HG03095 (cell line): ENCODE results near the gene MRPL39.
A peak's percentile ranks its signal among the peaks of the same experiment; 100 is the strongest.
"Not testable (repeated sequence)": the region's sequence is repeated elsewhere in the genome, so short reads cannot be mapped to it uniquely, and the experiment has no call there.

Experiments used
- ATAC-seq: cut with Tn5 transposase; IDR thresholded peaks from one replicate; pipeline ENCODE4 v1.9.1; 2021; ENCODE audit warnings: moderate library complexity; ENCODE audit not compliant: unreplicated experiment

The MRPL39 gene

DNA sequence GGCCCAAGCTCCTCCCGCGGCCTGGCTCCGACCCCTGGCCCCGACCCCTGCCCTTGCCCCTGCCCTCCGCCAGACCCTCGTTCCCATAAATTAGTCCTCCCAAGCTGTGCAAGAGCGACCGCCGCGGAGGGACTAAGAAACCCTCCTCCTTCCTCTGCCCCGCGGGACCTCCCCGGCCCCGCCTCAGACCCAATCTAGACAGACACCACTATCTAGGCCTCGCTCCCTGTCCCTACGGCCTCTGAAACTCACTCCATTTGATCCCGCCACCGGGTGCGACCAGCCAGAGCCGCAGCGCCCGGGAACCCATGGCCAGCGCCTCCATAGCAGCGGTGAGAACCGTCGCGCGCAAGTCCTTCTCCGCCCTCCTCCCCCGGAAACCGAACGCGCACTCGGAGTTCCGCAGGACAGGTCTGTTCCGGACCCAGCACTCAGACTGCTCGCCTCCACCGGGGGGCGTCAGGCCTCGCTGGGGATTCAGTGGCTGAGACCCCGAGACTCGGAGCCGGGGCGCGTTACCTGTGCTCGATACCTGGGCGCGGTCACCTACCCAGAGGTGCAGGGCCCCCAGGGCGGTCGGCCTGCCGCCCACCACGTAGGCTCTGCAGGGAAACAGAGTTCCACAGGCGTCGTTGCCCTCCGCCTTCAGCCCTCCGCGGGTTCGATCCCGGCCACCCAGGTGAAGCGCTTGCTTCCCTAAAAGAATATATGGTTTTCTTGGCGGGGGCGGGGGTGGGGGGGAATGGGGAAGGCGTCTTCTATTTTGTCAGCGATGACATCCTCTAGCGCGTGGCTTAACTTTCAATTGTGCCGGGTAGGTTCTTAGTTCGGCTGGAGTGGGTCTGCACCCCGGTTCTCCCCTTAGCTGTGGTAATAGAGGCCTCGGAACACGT lies at the start of gene MRPL39:
Gene MRPL39, minus strand, starts transcription at position 331 of the 893 bp plus-strand sequence. Its CDS starts 6 bp downstream, at position 325.
- ATAC-seq: peak; percentile 93

DNA sequence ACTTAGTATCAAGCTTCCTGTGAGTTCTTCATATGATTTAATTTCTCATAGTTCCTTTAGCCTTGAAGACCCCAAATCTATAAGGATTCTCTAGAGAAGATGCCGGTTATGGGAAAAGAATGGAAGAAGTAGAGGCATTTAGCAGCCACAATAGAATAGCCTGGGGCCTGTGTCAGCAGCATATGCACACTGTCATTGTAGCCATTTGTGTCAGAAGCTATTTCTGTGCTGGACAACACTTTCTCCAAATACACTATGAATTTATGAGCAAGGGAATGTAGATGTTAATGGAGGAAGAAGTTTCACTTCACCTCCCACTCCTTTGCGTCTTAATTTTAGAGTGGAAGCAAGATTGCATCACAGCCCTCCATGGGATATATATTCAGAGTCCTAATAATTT lies 49.1 kb upstream of the MRPL39 start:
- ATAC-seq: no peak

DNA sequence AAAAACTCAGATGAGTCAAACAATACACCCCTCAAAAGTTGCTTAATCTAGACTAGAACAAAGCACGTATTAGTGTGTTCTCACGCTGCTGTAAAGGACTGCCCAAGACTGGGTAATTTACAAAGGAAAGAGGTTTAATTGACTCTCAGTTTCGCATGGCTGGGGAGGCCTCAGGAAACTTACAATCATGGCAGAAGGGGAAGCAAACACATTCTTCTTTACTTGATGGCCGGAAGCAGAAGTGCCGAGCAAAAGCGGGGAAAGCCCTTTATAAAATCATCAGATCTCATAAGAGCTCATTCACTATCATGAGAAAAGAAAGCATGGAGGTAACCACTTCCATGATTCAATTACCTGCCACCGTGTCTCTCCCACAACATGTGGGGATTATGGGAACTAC lies 41.9 kb upstream of the MRPL39 start:
- no peak for ATAC-seq

DNA sequence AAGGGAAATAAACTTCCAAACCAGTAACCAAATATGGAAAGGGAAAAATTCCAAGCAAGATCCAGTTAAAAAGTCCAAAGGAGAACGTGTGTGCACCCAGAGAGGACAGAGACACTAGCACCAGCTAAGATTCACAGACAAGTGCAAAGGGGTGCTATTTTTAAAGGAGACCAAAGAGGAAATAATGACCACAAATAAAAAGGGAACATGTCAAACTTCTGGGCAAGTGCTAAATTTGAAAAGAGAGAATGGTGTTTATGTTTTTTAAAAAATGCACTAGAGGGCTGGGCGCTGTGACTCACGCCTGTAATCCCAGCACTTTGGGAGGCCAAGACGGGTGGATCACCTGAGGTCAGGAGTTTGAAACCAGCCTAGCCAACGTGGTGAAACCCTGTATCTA lies 40.4 kb upstream of the MRPL39 start:
- ATAC-seq: no peak

DNA sequence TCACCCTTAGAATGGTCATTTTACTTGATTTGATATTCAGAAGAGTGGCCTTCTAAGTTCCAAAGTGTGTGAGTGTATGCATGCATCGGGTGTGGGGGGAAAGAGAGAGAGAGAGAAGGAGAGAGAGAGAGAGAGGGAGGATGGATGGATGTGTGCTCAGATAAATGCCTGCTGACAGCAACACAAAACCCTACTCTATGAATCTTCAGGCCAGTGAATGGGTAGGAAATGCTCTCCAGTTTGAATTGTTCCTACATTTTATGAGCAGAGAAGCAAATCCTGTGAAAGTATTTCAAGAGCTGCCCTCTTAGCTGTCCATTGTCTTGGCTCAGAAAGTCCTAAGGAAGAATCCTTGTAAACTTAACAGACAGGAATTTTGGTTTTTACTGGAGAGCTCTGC lies 39.2 kb upstream of the MRPL39 start:
- ATAC-seq: no peak

DNA sequence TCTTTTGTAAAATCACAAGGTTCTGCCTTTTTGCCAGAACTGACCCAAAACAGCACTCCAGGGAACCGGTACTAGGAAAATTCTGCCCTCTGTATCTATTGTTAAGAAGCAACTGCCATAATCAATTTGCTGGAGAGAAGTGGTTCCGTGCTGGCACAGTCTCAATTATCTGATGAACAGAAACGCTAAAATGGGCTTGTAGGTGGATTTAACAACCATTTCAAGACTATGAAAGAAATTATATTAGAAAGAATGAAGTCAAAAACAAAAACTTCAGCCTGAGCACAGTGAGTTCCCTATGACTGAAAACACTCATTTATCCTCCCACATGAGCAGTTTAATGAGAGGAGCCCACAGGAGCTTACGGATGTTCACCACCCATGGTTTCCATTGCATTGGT lies 36.2 kb upstream of the MRPL39 start:
- ATAC-seq: no peak

DNA sequence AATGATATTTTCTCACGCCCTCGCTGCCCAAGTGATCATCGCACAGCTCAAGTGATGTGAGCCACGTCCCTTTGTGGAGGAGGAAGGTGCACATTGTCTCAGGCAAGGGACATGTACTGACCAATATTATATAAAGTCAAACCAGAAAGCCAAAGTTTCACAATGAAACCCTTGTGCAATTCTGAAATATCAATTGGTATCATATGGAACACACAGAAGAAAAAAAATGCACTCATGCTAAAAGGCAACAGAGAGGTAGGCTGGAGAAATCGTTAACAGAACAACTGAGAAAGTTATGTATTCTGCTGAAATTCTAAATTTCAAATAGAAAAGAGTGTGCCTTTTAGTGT lies 33.6 kb upstream of the MRPL39 start:
- no peak for ATAC-seq

DNA sequence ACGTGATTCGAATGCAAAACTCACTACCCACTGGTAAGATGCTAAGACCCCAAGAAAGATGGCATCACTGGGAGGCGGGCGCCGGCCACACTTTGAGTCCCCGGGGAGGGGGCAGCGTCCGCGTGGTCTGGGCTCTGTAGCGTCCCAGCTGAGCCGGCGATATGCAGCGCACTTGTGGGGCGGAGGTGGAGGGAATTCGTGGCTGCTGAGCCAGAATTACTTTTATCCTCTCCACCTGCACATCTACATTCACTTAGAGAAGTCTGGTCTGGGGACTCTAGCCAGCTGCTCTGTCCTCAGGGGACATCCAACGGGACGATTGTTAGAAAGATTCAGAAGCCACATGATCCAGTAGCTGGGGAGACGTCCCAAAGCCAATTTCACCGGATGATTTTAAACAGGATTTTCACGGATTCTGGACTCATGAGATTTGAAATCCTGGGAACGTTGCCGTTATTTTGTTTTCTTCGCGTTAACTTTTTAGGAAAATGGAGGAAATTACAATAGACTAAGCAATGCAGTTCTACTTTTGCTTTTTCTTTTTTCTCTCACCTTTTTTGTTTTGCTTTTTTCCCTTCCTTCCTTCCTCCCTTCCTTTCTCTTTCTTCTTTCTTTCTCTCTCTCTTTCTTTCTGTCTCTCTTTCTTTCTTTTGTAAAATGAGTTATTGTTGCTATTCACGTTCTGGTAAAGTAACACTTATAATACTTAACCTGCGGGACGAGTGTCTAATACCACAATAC lies 33.1 kb upstream of the MRPL39 start:
- ATAC-seq: no peak

DNA sequence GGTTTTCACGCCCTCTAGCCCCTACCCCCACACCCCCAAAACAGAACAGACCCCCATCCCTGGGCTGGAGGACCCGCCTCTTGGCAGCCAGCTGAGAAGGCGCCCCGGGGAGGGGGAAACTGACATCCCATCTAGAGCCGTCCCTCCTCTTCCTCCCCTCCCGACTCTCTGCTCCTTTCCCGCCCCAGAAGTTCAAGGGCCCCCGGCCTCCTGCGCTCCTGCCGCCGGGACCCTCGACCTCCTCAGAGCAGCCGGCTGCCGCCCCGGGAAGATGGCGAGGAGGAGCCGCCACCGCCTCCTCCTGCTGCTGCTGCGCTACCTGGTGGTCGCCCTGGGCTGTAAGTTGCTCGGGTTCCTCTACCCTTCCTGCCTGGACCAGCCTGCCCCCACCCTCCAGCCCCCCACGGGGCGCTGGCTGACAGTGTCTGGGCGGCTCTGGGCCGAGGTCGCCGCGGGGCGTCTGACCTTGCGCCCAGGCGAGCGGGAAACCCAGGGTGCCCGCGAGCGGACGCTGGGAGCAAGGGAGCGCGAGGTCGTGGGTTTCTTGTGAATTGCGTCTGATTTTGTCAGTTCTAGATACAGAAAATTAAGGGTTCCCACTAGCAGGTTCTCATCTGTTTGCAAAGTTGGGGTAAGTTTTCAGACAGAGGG lies 32.4 kb upstream of the MRPL39 start:
- ATAC-seq: peak; percentile 73

DNA sequence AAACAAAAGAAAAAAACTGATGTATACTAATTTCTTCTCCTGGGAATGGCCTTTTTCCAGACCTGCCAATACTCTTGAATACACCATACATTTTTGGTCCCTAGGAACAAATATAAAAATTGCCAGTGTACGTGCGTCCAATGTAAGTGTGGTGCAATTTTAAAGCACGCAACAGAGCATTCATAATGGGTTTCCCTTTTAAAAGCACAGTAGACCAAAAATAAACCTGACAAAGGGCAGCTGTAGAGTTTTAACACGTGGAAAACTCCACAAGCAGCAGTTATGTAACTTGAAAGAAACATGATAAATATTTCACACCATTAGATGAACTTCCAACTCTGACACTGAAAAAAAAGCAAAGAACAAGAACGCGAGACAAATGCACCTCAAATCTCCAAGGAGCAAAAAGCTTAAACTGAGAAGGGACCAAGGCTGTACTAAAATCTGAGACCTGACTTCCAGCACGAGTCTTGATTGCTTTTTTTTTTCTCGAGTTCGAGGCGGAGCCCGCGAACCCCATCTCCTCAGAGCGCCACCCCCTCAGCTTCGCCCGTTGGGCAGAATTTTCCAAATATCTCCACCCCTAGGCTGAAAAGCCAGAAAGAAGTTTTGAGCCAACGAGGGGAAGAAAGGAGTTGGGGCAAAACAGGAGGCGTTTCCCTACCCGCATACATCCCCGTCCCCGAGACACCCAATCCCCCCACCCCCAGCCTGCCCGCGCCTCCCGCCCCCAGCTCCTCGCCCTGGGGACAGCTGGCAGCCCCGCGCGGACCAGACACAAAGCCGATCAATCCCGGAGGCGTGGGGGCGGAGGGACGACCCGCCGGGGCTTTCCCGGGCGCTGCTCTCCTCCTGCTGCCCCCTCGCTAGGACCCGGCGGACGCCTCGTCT lies 31.6 kb upstream of the MRPL39 start, which contains the start of gene JAM2:
Gene JAM2, plus strand, starts transcription at position 599 of the 891 bp plus-strand sequence. CDS start 564 bp downstream, outside the sequence.
- ATAC-seq: peak; percentile 51

- no peak for ATAC-seq
Observed at GRCh38 chr21:25637851-25638659, 30.8 kb upstream of the MRPL39 start.

- ATAC-seq: no peak
Observed at GRCh38 chr21:25636727-25637126, 29.4 kb upstream of the MRPL39 start.

GRCh38 chr21:25635310-25635709 lies 28.0 kb upstream of the MRPL39 start:
- ATAC-seq: no peak

DNA sequence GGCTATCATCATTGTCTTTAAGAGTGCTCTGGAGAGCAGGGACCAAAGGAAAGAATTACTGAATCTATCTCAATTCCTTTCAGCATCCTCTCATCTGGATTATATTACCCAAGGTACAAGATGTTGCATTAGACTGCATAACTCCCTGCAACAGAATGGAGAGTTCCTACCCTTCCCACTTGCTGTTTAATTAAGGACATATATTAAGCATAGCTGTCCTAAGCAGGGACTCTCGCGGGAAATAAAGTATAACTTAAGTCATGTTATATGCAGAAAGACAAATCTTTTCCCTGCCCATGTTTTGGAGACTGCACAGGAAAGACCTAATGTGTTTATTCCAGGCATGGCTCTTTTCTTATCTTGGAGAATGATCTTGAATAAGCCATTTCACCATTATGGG lies 25.0 kb upstream of the MRPL39 start:
- ATAC-seq: no peak

- no peak for ATAC-seq
Observed at GRCh38 chr21:25626757-25627156, 19.5 kb upstream of the MRPL39 start.

GRCh38 chr21:25625776-25626555 lies 18.7 kb upstream of the MRPL39 start:
- not testable (repeated sequence) for ATAC-seq

- no peak for ATAC-seq
Observed at GRCh38 chr21:25625036-25625435, 17.8 kb upstream of the MRPL39 start.

DNA sequence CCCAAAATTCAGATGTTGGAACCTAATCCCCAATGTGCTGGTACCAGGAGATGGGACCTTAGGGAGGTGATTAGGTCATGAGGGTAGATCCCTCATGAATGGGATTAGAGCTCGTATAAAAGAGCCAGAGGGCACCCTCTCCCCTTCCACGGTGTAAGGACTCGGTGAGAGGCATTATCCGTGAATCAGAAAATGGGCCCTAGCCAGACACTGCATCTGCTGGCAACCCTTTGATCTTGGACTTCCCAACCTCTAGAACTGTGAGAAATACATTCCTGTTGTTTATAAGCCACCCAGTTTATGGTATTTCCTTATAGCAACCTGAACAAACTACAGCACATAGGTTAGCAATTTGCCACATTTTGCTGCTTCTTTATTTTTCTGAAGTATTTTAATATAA lies 17.2 kb upstream of the MRPL39 start:
- ATAC-seq: no peak

GRCh38 chr21:25619198-25619597 lies 11.9 kb upstream of the MRPL39 start:
- ATAC-seq: no peak
